Measurements from ENCODE around the gene XRRA1. TPM values are rescaled to one million over a fixed set of nuclear protein-coding genes. Genes with fewer than 3 reads are reported as not detected.

Gene XRRA1
- total RNA-seq, 1 experiment from 2014 or later: 29.5 TPM

GRCh38 chr11:74909385-74909784 lies 39.5 kb downstream of the XRRA1 start:
- H3K9me2 ChIP-seq (ENCODE audit: insufficient read depth): no peaks in the 10 kb centered on the region
- CTCF ChIA-PET: interaction anchor here (0.6 kb wide), 1 partner anchor 340 kb away, joined by 4 read pairs; no protein-coding TSS in a partner anchor

GRCh38 chr11:74905326-74905725 lies 43.6 kb downstream of the XRRA1 start:
- Histone ChIP-seq H3K4me1 (replicated peaks; ENCODE audit: insufficient read depth) (no peaks in the 10 kb centered on the region), H2AFZ (no peak overlapping the region), H3K4me2 (no peak overlapping the region), H3K79me2 (ENCODE audit: low read depth) (no peaks in the 10 kb centered on the region), H3K27ac (no peak overlapping the region), H3K4me3 (no peak overlapping the region), H4K20me1 (ENCODE audit: insufficient read depth) (no peaks in the 10 kb centered on the region), H3K27me3 (ENCODE audit: insufficient read depth, low read depth) (no peaks in the 10 kb centered on the region), H3K9me3 (ENCODE audit: insufficient read depth, low read depth) (peaks cover 17% of the 10 kb centered on the region), H3F3A (ENCODE audit: insufficient read depth, low read depth) (no peaks in the 10 kb centered on the region; the same call in 1 of the 2 replicates), H3K36me3 (ENCODE audit: low read depth) (0 out of 2 replicates have a peak, but pooled peaks cover 13% of the 10 kb centered on the region), H3K9me2 (ENCODE audit: insufficient read depth) (no peaks in the 10 kb centered on the region)
- BruUV-seq (replicated peaks): no TSS peak
- DNase-seq: no peak
- POLR2A ChIA-PET (ENCODE audit: unreplicated experiment): no interaction called here
- CTCF ChIA-PET: no interaction called here
- TF ChIP-seq EZH2 (IDR thresholded peaks at IDR 0.05; ENCODE audit: low read depth) (no peak), CTCF (conservative IDR thresholded peaks at IDR 0.05) (no peak)
- intact Hi-C loops (cut with micrococcal nuclease; ENCODE audit: unreplicated experiment): no loop called here

More at GRCh38 chr11:74909385-74909784, 39.5 kb downstream of the XRRA1 start:
- no peak overlapping the region for H2AFZ ChIP-seq
- H3K79me2 ChIP-seq (ENCODE audit: low read depth): no peaks in the 10 kb centered on the region
- H3K4me3 ChIP-seq: no peak overlapping the region
- intact Hi-C loops (cut with micrococcal nuclease; ENCODE audit: unreplicated experiment): no loop called here
- H3K4me2 ChIP-seq: no peak overlapping the region
- H3K36me3 ChIP-seq (ENCODE audit: low read depth): no peaks in the 10 kb centered on the region
- BruUV-seq (replicated peaks): no TSS peak
- H3K4me1 ChIP-seq (replicated peaks; ENCODE audit: insufficient read depth): no peaks in the 10 kb centered on the region
- no peaks in the 10 kb centered on the region for H3F3A ChIP-seq (ENCODE audit: insufficient read depth, low read depth)
- no peaks in the 10 kb centered on the region for H3K27me3 ChIP-seq (ENCODE audit: insufficient read depth, low read depth)
- TF ChIP-seq CTCF (conservative IDR thresholded peaks at IDR 0.05) (no peak), EZH2 (IDR thresholded peaks at IDR 0.05; ENCODE audit: low read depth) (no peak)
- DNase-seq: no peak
- no peaks in the 10 kb centered on the region for H3K9me3 ChIP-seq (ENCODE audit: insufficient read depth, low read depth)
- no peaks in the 10 kb centered on the region for H4K20me1 ChIP-seq (ENCODE audit: insufficient read depth)
- H3K27ac ChIP-seq: no peak overlapping the region
- POLR2A ChIA-PET (ENCODE audit: unreplicated experiment): no interaction called here

- Histone ChIP-seq H3K4me3 (no peak overlapping the region), H3K27ac (no peak overlapping the region), H3K79me2 (ENCODE audit: low read depth) (no peaks in the 10 kb centered on the region), H3F3A (ENCODE audit: insufficient read depth, low read depth) (no peaks in the 10 kb centered on the region; the same call in 1 of the 2 replicates), H2AFZ (no peak overlapping the region), H3K9me3 (ENCODE audit: insufficient read depth, low read depth) (peaks cover 42% of the 10 kb centered on the region), H3K4me2 (no peak overlapping the region), H3K9me2 (ENCODE audit: insufficient read depth) (no peaks in the 10 kb centered on the region), H3K4me1 (replicated peaks; ENCODE audit: insufficient read depth) (no peaks in the 10 kb centered on the region), H3K27me3 (ENCODE audit: insufficient read depth, low read depth) (no peaks in the 10 kb centered on the region), H4K20me1 (ENCODE audit: insufficient read depth) (no peaks in the 10 kb centered on the region), H3K36me3 (ENCODE audit: low read depth) (peaks cover 16% of the 10 kb centered on the region; the same call in 1 of the 2 replicates)
- BruUV-seq (replicated peaks): no TSS peak
- TF ChIP-seq EZH2 (IDR thresholded peaks at IDR 0.05; ENCODE audit: low read depth) (no peak), CTCF (conservative IDR thresholded peaks at IDR 0.05) (no peak)
- intact Hi-C loops (cut with micrococcal nuclease; ENCODE audit: unreplicated experiment): no loop called here
- ChIA-PET POLR2A (ENCODE audit: unreplicated experiment) (interaction anchor here (0.7 kb wide), 1 partner anchor 718 kb away, joined by 4 read pairs; no protein-coding TSS in a partner anchor), CTCF (no interaction called here)
- DNase-seq: no peak
These were observed 46.5 kb downstream of the XRRA1 start for GRCh38 chr11:74902342-74902741.

All from PC-9 (cell line).